Immature natural killer cell (primary cell): ENCODE data around the gene MTHFD1L. TPM values are rescaled to one million over a fixed set of nuclear protein-coding genes. Genes with fewer than 3 reads are reported as not detected.
"Not testable (repeated sequence)": the region's sequence is repeated elsewhere in the genome, so short reads cannot be mapped to it uniquely, and the experiment has no call there.

Experiments used
- DNase-seq, 3 donors: peaks; one replicate each; pipeline ENCODE4 v3.0.0; 2022; ENCODE audit warnings: mixed read lengths in 1 of 3
- H3K27ac Mint-ChIP-seq, 6 donors: one replicate each; pipeline ENCODE4 v1.8.0; 2020; ENCODE audit warnings: mixed read lengths in 6 of 6, mild to moderate bottlenecking in 5 of 6, inconsistent platforms in 4 of 6, moderate library complexity in 3 of 6
- H3K27me3 Mint-ChIP-seq, 3 donors: one replicate each; pipeline ENCODE4 v1.8.0; 2020 to 2021; ENCODE audit warnings: low read depth in 3 of 3, mild to moderate bottlenecking in 3 of 3, mixed read lengths in 3 of 3, moderate library complexity in 3 of 3, inconsistent platforms in 1 of 3
- H3K36me3 Mint-ChIP-seq, 3 donors: one replicate each; pipeline ENCODE4 v1.8.0; 2020; ENCODE audit warnings: mixed read lengths in 3 of 3, inconsistent platforms in 2 of 3, mild to moderate bottlenecking in 2 of 3
- H3K4me1 Mint-ChIP-seq, 2 donors: one replicate each; pipeline ENCODE4 v1.8.0; 2020; ENCODE audit warnings: inconsistent platforms in 2 of 2, mild to moderate bottlenecking in 2 of 2, mixed read lengths in 2 of 2, moderate library complexity in 1 of 2
- H3K4me3 Mint-ChIP-seq, 5 donors: one replicate each; pipeline ENCODE4 v1.8.0; 2020; ENCODE audit warnings: mild to moderate bottlenecking in 5 of 5, mixed read lengths in 5 of 5, inconsistent platforms in 3 of 5, moderate library complexity in 3 of 5
- H3K9me3 Mint-ChIP-seq, 6 donors: one replicate each; pipeline ENCODE4 v1.8.0; 2020; ENCODE audit warnings: mild to moderate bottlenecking in 6 of 6, mixed read lengths in 6 of 6, inconsistent platforms in 4 of 6, moderate library complexity in 3 of 6
- polyA plus RNA-seq, 3 donors: library from polyadenylated mRNA; unstranded; fragments of 300-500 nt; fragmentation: Illumina TruSeq; gene quantifications; one replicate each; pipeline ENCODE4 v1.2.3, GENCODE V29; 2021

Gene MTHFD1L
- polyA plus RNA-seq, 3 donors from 2014 or later: 0.79 to 1.8 (median 1.6) TPM

GRCh38 chr6:151034825-151035781 is 169.6 kb downstream of the MTHFD1L start:
- peaks cover 0 to 2% (median 2%) of the 10 kb centered on the region in 3 donors for H3K27me3 Mint-ChIP-seq
- no peaks in the 10 kb centered on the region for H3K4me1 Mint-ChIP-seq

GRCh38 chr6:151036211-151036721 is 170.8 kb downstream of the MTHFD1L start:
- H3K27me3 Mint-ChIP-seq, H3K4me1 Mint-ChIP-seq, H3K27ac Mint-ChIP-seq, H3K36me3 Mint-ChIP-seq, H3K9me3 Mint-ChIP-seq, H3K4me3 Mint-ChIP-seq, DNase-seq: not testable (repeated sequence)

More at GRCh38 chr6:151034825-151035781, 169.6 kb downstream of the MTHFD1L start:
- DNase-seq: no peak
- Mint-ChIP-seq H3K4me3 (no peak overlapping the region), H3K27ac (no peak overlapping the region), H3K9me3 (no peaks in the 10 kb centered on the region), H3K36me3 (peaks cover 0 to 9% (median 0%) of the 10 kb centered on the region in 3 donors)

GRCh38 chr6:151036869-151037680 is 171.6 kb downstream of the MTHFD1L start:
- Mint-ChIP-seq H3K4me1 (no peaks in the 10 kb centered on the region), H3K36me3 (peaks cover 0 to 9% (median 0%) of the 10 kb centered on the region in 3 donors), H3K27ac (no peak overlapping the region), H3K27me3 (peaks cover 0 to 2% (median 2%) of the 10 kb centered on the region in 3 donors), H3K9me3 (no peaks in the 10 kb centered on the region), H3K4me3 (no peak overlapping the region)
- DNase-seq: no peak

GRCh38 chr6:151038616-151039015 is 173.1 kb downstream of the MTHFD1L start:
- Mint-ChIP-seq H3K9me3 (no peaks in the 10 kb centered on the region), H3K27me3 (peaks cover 0 to 2% (median 2%) of the 10 kb centered on the region in 3 donors), H3K4me3 (no peak overlapping the region), H3K36me3 (peaks cover 0 to 10% (median 0%) of the 10 kb centered on the region in 3 donors), H3K27ac (no peak overlapping the region), H3K4me1 (no peaks in the 10 kb centered on the region)
- no peak for DNase-seq

GRCh38 chr6:151040888-151041521 is 175.5 kb downstream of the MTHFD1L start:
- H3K36me3 Mint-ChIP-seq, H3K27me3 Mint-ChIP-seq, DNase-seq, H3K4me1 Mint-ChIP-seq, H3K9me3 Mint-ChIP-seq, H3K4me3 Mint-ChIP-seq, H3K27ac Mint-ChIP-seq: not testable (repeated sequence)

GRCh38 chr6:151041686-151042085 is 176.2 kb downstream of the MTHFD1L start:
- no peak overlapping the region for H3K4me3 Mint-ChIP-seq
- no peaks in the 10 kb centered on the region for H3K9me3 Mint-ChIP-seq
- no peak for DNase-seq
- H3K36me3 Mint-ChIP-seq: peaks cover 0 to 9% (median 0%) of the 10 kb centered on the region in 3 donors
- H3K27me3 Mint-ChIP-seq: peaks cover 0 to 6% (median 2%) of the 10 kb centered on the region in 3 donors
- H3K4me1 Mint-ChIP-seq: no peaks in the 10 kb centered on the region
- no peak overlapping the region for H3K27ac Mint-ChIP-seq

GRCh38 chr6:151042911-151043330 is 177.4 kb downstream of the MTHFD1L start:
- not testable (repeated sequence) for H3K4me3 Mint-ChIP-seq, H3K27ac Mint-ChIP-seq, H3K9me3 Mint-ChIP-seq, H3K4me1 Mint-ChIP-seq, DNase-seq, H3K36me3 Mint-ChIP-seq, H3K27me3 Mint-ChIP-seq

GRCh38 chr6:151043944-151044343 is 178.4 kb downstream of the MTHFD1L start:
- Mint-ChIP-seq H3K9me3 (no peaks in the 10 kb centered on the region), H3K27ac (no peak overlapping the region), H3K4me3 (no peak overlapping the region), H3K27me3 (peaks cover 0 to 4% (median 0%) of the 10 kb centered on the region in 3 donors), H3K36me3 (peaks cover 0 to 7% (median 3%) of the 10 kb centered on the region in 3 donors), H3K4me1 (no peaks in the 10 kb centered on the region)
- DNase-seq: no peak

- H3K27ac Mint-ChIP-seq: no peak overlapping the region
- H3K4me3 Mint-ChIP-seq: no peak overlapping the region
- DNase-seq: no peak
- H3K4me1 Mint-ChIP-seq: no peaks in the 10 kb centered on the region
- H3K36me3 Mint-ChIP-seq: peaks cover 0 to 7% (median 3%) of the 10 kb centered on the region in 3 donors
- H3K9me3 Mint-ChIP-seq: no peaks in the 10 kb centered on the region
- H3K27me3 Mint-ChIP-seq: peaks cover 0 to 4% (median 0%) of the 10 kb centered on the region in 3 donors
Observed at GRCh38 chr6:151044465-151045441, 179.3 kb downstream of the MTHFD1L start.

- not testable (repeated sequence) for H3K36me3 Mint-ChIP-seq, H3K4me3 Mint-ChIP-seq, H3K27me3 Mint-ChIP-seq, DNase-seq, H3K9me3 Mint-ChIP-seq, H3K4me1 Mint-ChIP-seq, H3K27ac Mint-ChIP-seq
Observed at GRCh38 chr6:151045511-151046222, 180.2 kb downstream of the MTHFD1L start.

GRCh38 chr6:151051164-151051563 is 185.7 kb downstream of the MTHFD1L start:
- peaks cover 0 to 4% (median 3%) of the 10 kb centered on the region in 3 donors for H3K36me3 Mint-ChIP-seq
- no peaks in the 10 kb centered on the region for H3K27me3 Mint-ChIP-seq
- H3K9me3 Mint-ChIP-seq: no peaks in the 10 kb centered on the region
- no peak overlapping the region for H3K4me3 Mint-ChIP-seq
- no peaks in the 10 kb centered on the region for H3K4me1 Mint-ChIP-seq
- no peak overlapping the region for H3K27ac Mint-ChIP-seq
- no peak for DNase-seq

GRCh38 chr6:151052021-151052646 is 186.6 kb downstream of the MTHFD1L start:
- DNase-seq: no peak
- no peaks in the 10 kb centered on the region for H3K9me3 Mint-ChIP-seq
- H3K4me3 Mint-ChIP-seq: no peak overlapping the region
- H3K27me3 Mint-ChIP-seq: no peaks in the 10 kb centered on the region
- no peaks in the 10 kb centered on the region for H3K4me1 Mint-ChIP-seq
- H3K27ac Mint-ChIP-seq: no peak overlapping the region
- H3K36me3 Mint-ChIP-seq: peaks cover 0 to 4% (median 3%) of the 10 kb centered on the region in 3 donors
